Esophagus muscularis mucosa (tissue), 4 donors: Measurements from ENCODE around the gene THADA. TPM values are rescaled to one million over a fixed set of nuclear protein-coding genes. Genes with fewer than 3 reads are reported as not detected.
"Not testable (repeated sequence)": the region's sequence is repeated elsewhere in the genome, so short reads cannot be mapped to it uniquely, and the experiment has no call there.

Source experiments
- DNase-seq: peaks from one replicate; pipeline ENCODE4 v3.0.0-alpha.2; 2017; ENCODE audit errors: extremely low spot score
- H3K27ac ChIP-seq, 4 donors: fragments of 200-600 bp; sonication (generic); replicated peaks in 1 of 4; 1 replicate in 3 of 4; 2 replicates in 1 of 4; pipeline ENCODE4 v1.5.1; 2016 to 2019; ENCODE audit warnings: mild to moderate bottlenecking in 1 of 4
- H3K27me3 ChIP-seq, 4 donors: fragments of 200-600 bp; sonication (generic); one replicate each; pipeline versions ENCODE4 v1.5.1 to v1.6.0; 2016 to 2019
- H3K36me3 ChIP-seq, 4 donors: fragments of 200-600 bp; sonication (generic); one replicate each; pipeline ENCODE4 v1.5.1; 2016 to 2019
- H3K4me1 ChIP-seq, 4 donors: fragments of 200-600 bp; sonication (generic); one replicate each; pipeline ENCODE4 v1.5.1; 2016 to 2019
- H3K4me3 ChIP-seq, 4 donors: fragments of 200-600 bp; sonication (generic); 1 replicate in 2 of 4; 2 replicates in 2 of 4; pipeline ENCODE4 v1.5.1; 2016 to 2019; ENCODE audit warnings: mild to moderate bottlenecking in 4 of 4, moderate library complexity in 1 of 4
- H3K9me3 ChIP-seq, 4 donors: fragments of 200-600 bp; sonication (generic); 1 replicate in 3 of 4; 2 replicates in 1 of 4; pipeline ENCODE4 v1.5.1; 2016 to 2019
- CTCF ChIP-seq, 3 experiments: fragments of 200-600 bp in 2 of 3; fragments of 450-650 bp in 1 of 3; sonication (generic) in 2 of 3; IDR thresholded peaks; one replicate each; pipeline ENCODE4 v1.5.1; 2017 to 2019; ENCODE audit warnings: antibody characterized with exemption in 3 of 3, mild to moderate bottlenecking in 2 of 3, moderate library complexity in 1 of 3
- EP300 ChIP-seq: sonication (generic); formaldehyde crosslinking; IDR thresholded peaks from one replicate; pipeline ENCODE4 v1.6.1; 2017; ENCODE audit warnings: antibody characterized with exemption
- POLR2A ChIP-seq: fragments of 450-650 bp; IDR thresholded peaks from one replicate; pipeline ENCODE4 v1.6.1; 2017; ENCODE audit warnings: antibody characterized with exemption, moderate library complexity, mild to moderate bottlenecking, low read depth
- POLR2AphosphoS5 ChIP-seq, 2 donors: sonication (generic); formaldehyde crosslinking; IDR thresholded peaks; one replicate each; pipeline ENCODE4 v1.6.1; 2017; ENCODE audit warnings: antibody characterized with exemption in 2 of 2
- WGBS: methylation state at CpG from one replicate; pipeline ENCODE4 v1.1.5; 2018; 5-methylcytosine and 5-hydroxymethylcytosine counted together
- intact Hi-C: fragments of 100-400 bp; cut with DNase I; formaldehyde crosslinking; loops from one replicate; pipeline ENCODE4 v1.15.1; 2023
- total RNA-seq, 4 donors: library from RNA; depleted of rRNA; stranded (reverse); fragments of >200 nt; gene quantifications; one replicate each; pipeline versions ENCODE4 v1.1.0 to v1.2.1, GENCODE V29; 2016

THADA gene
- total RNA-seq, 4 donors from 2014 or later: 17.2 to 28.7 (median 21.3) TPM

- Histone ChIP-seq H3K4me1 (peaks cover 0 to 3% (median under 1%) of the 10 kb centered on the region in 4 donors), H3K36me3 (no peaks in the 10 kb centered on the region), H3K4me3 (no peak overlapping the region), H3K27me3 (no peaks in the 10 kb centered on the region), H3K27ac (no peak overlapping the region), H3K9me3 (no peaks in the 10 kb centered on the region)
- DNase-seq: no peak
- no peak for TF ChIP-seq POLR2A
- intact Hi-C loops: no loop called here
- 100% methylated on average over 2 of the region's 3 CpGs for WGBS
Observed at GRCh38 chr2:43191947-43192516, 403.8 kb downstream of the THADA start.

GRCh38 chr2:43190311-43191052 lies 405.4 kb downstream of the THADA start:
- H3K9me3 ChIP-seq: no peaks in the 10 kb centered on the region
- TF ChIP-seq POLR2AphosphoS5 (IDR thresholded peaks at IDR 0.05) (no peak), CTCF (IDR thresholded peaks at IDR 0.05) (no peak), POLR2A (no peak), EP300 (no peak)
- intact Hi-C loops: no loop called here
- no peaks in the 10 kb centered on the region for H3K27me3 ChIP-seq
- no peak overlapping the region for H3K27ac ChIP-seq
- no peaks in the 10 kb centered on the region for H3K36me3 ChIP-seq
- no peak for DNase-seq
- no peak overlapping the region for H3K4me3 ChIP-seq
- H3K4me1 ChIP-seq: peaks cover 0 to 9% (median 3%) of the 10 kb centered on the region in 4 donors
- 90% methylated on average over 9 of the region's 10 CpGs for WGBS

GRCh38 chr2:43189861-43190260 lies 406.0 kb downstream of the THADA start:
- H3K4me1 ChIP-seq, intact Hi-C loops, H3K27me3 ChIP-seq, DNase-seq, H3K4me3 ChIP-seq, H3K9me3 ChIP-seq, H3K36me3 ChIP-seq, H3K27ac ChIP-seq: not testable (repeated sequence)
- WGBS: 96% methylated on average over 7 of the region's 7 CpGs

GRCh38 chr2:43188561-43189386 lies 407.1 kb downstream of the THADA start:
- TF ChIP-seq POLR2AphosphoS5 (IDR thresholded peaks at IDR 0.05) (no peak), CTCF (IDR thresholded peaks at IDR 0.05) (no peak), EP300 (no peak), POLR2A (no peak)
- H3K4me3 ChIP-seq: no peak overlapping the region
- peaks cover 0 to 9% (median 3%) of the 10 kb centered on the region in 4 donors for H3K4me1 ChIP-seq
- no peaks in the 10 kb centered on the region for H3K9me3 ChIP-seq
- 96% methylated on average over 11 of the region's 16 CpGs for WGBS
- DNase-seq: no peak
- H3K27ac ChIP-seq: no peak overlapping the region
- no peaks in the 10 kb centered on the region for H3K36me3 ChIP-seq
- intact Hi-C loops: no loop called here
- H3K27me3 ChIP-seq: no peaks in the 10 kb centered on the region

- no peak for DNase-seq
- no peak overlapping the region for H3K4me3 ChIP-seq
- no peaks in the 10 kb centered on the region for H3K36me3 ChIP-seq
- intact Hi-C loops: no loop called here
- 51% methylated on average over 2 of the region's 12 CpGs for whole genome bisulfite sequencing
- H3K9me3 ChIP-seq: no peaks in the 10 kb centered on the region
- H3K27me3 ChIP-seq: no peaks in the 10 kb centered on the region
- TF ChIP-seq CTCF (IDR thresholded peaks at IDR 0.05) (no peak), POLR2AphosphoS5 (IDR thresholded peaks at IDR 0.05) (no peak), EP300 (no peak), POLR2A (no peak)
- peaks cover 0 to 9% (median 3%) of the 10 kb centered on the region in 4 donors for H3K4me1 ChIP-seq
- peak overlapping the region in 1 of 4 donors; percentile 17 for H3K27ac ChIP-seq
Observed at GRCh38 chr2:43186679-43187374, 409.0 kb downstream of the THADA start.
